ENCODE data around the gene TRPC3.

- TF ChIP-seq POLR2A (IDR thresholded peaks at IDR 0.05; ENCODE audit: extremely low read depth, insufficient read length) (no peak), MYC (IDR thresholded peaks at IDR 0.05; ENCODE audit: low read depth, low read length) (no peak)
- TF ChIP-seq, protein P1, sequence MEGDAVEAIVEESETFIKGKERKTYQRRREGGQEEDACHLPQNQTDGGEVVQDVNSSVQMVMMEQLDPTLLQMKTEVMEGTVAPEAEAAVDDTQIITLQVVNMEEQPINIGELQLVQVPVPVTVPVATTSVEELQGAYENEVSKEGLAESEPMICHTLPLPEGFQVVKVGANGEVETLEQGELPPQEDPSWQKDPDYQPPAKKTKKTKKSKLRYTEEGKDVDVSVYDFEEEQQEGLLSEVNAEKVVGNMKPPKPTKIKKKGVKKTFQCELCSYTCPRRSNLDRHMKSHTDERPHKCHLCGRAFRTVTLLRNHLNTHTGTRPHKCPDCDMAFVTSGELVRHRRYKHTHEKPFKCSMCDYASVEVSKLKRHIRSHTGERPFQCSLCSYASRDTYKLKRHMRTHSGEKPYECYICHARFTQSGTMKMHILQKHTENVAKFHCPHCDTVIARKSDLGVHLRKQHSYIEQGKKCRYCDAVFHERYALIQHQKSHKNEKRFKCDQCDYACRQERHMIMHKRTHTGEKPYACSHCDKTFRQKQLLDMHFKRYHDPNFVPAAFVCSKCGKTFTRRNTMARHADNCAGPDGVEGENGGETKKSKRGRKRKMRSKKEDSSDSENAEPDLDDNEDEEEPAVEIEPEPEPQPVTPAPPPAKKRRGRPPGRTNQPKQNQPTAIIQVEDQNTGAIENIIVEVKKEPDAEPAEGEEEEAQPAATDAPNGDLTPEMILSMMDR (IDR thresholded peaks at IDR 0.05; ENCODE audit: low read depth, low read length), result no peak
- TF ChIP-seq, protein P2, sequence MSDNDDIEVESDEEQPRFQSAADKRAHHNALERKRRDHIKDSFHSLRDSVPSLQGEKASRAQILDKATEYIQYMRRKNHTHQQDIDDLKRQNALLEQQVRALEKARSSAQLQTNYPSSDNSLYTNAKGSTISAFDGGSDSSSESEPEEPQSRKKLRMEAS (IDR thresholded peaks at IDR 0.05; ENCODE audit: low read depth, low read length), result no peak
Measured at GRCh38 chr4:121952290-121952689, 430 bp upstream of the TRPC3 start.
